GM12873 (cell line): Measurements from ENCODE around the gene BRSK2.

Source experiments
- CTCF ChIP-seq: IDR thresholded peaks from 2 replicates; pipeline ENCODE4 v1.5.1; 2012; ENCODE audit warnings: low read depth, mild to moderate bottlenecking, moderate library complexity, low read length, control low read depth; ENCODE audit not compliant: insufficient read depth; ENCODE audit errors: missing control alignments

The BRSK2 gene

GRCh38 chr11:1456596-1457325, 67.0 kb downstream of the BRSK2 start:
- TF ChIP-seq CTCF = no peak

GRCh38 chr11:1457326-1457680, 67.6 kb downstream of the BRSK2 start:
- no peak for TF ChIP-seq CTCF

- no peak for TF ChIP-seq CTCF
Measured at GRCh38 chr11:1457856-1458255, 68.1 kb downstream of the BRSK2 start.

GRCh38 chr11:1458340-1459218, 68.8 kb downstream of the BRSK2 start:
- TF ChIP-seq CTCF = no peak

- no peak for TF ChIP-seq CTCF
Measured at GRCh38 chr11:1459219-1459575, 69.5 kb downstream of the BRSK2 start.

- TF ChIP-seq CTCF = no peak
Measured at GRCh38 chr11:1459764-1460395, 70.1 kb downstream of the BRSK2 start.

- TF ChIP-seq CTCF = no peak
Measured at GRCh38 chr11:1460396-1460985, 70.8 kb downstream of the BRSK2 start.
